Chondrocyte (in vitro differentiated cells): ENCODE measurements around the gene NOD1. TPM values are rescaled to one million over a fixed set of nuclear protein-coding genes. Genes with fewer than 3 reads are reported as not detected.
"Not testable (repeated sequence)": the region's sequence is repeated elsewhere in the genome, so short reads cannot be mapped to it uniquely, and the experiment has no call there.

Experiments used
- DNase-seq: peaks from one replicate; pipeline ENCODE4 v3.0.0; 2021; ENCODE audit warnings: mixed read lengths, low spot score
- H3K27ac Mint-ChIP-seq: one replicate; pipeline ENCODE4 v1.8.0; 2021; ENCODE audit warnings: mild to moderate bottlenecking, moderate library complexity, mixed read lengths; ENCODE audit not compliant: unreplicated experiment
- H3K27me3 Mint-ChIP-seq: 2 replicates; pipeline ENCODE4 v1.8.0; 2021; ENCODE audit warnings: low read depth, mixed read lengths
- H3K36me3 Mint-ChIP-seq: 2 replicates; pipeline ENCODE4 v1.8.0; 2021; ENCODE audit warnings: low read depth, mixed read lengths
- H3K4me1 Mint-ChIP-seq: 2 replicates; pipeline ENCODE4 v1.8.0; 2021; ENCODE audit warnings: low read depth, mild to moderate bottlenecking, mixed read lengths
- H3K4me3 Mint-ChIP-seq: one replicate; pipeline ENCODE4 v1.8.0; 2021; ENCODE audit warnings: mild to moderate bottlenecking, moderate library complexity, mixed read lengths; ENCODE audit not compliant: unreplicated experiment
- H3K9me3 Mint-ChIP-seq: 2 replicates; pipeline ENCODE4 v1.8.0; 2021; ENCODE audit warnings: low read depth, mixed read lengths
- CTCF ChIP-seq: fragments of 200-600 bp; sonication (generic); IDR thresholded peaks from 2 replicates; pipeline ENCODE4 v1.5.0; 2021; ENCODE audit warnings: antibody characterized with exemption, mild to moderate bottlenecking, moderate library complexity
- total RNA-seq: library from RNA; stranded (reverse); gene quantifications from 3 replicates; pipeline ENCODE4 v1.2.1, GENCODE V29; 2021

The NOD1 gene
- total RNA-seq, 1 donor from 2014 or later: 6.6 TPM

GRCh38 chr7:30382607-30383006 lies 96.0 kb downstream of the NOD1 start:
- Mint-ChIP-seq H3K27ac (no peak overlapping the region), H3K9me3 (peaks cover 27% of the 10 kb centered on the region), H3K27me3 (no peaks in the 10 kb centered on the region), H3K36me3 (no peaks in the 10 kb centered on the region), H3K4me1 (peaks cover 4% of the 10 kb centered on the region), H3K4me3 (no peak overlapping the region)
- TF ChIP-seq CTCF: no peak
- DNase-seq: no peak

GRCh38 chr7:30380824-30381223 lies 97.8 kb downstream of the NOD1 start:
- H3K4me1 Mint-ChIP-seq, H3K27me3 Mint-ChIP-seq, DNase-seq, H3K27ac Mint-ChIP-seq, H3K4me3 Mint-ChIP-seq, H3K36me3 Mint-ChIP-seq: not testable (repeated sequence)
- peaks cover 27% of the 10 kb centered on the region for H3K9me3 Mint-ChIP-seq

GRCh38 chr7:30380294-30380693 lies 98.3 kb downstream of the NOD1 start:
- no peak overlapping the region for H3K27ac Mint-ChIP-seq
- H3K36me3 Mint-ChIP-seq: no peaks in the 10 kb centered on the region
- no peak overlapping the region for H3K4me3 Mint-ChIP-seq
- no peak for TF ChIP-seq CTCF
- H3K4me1 Mint-ChIP-seq: peaks cover 7% of the 10 kb centered on the region
- peaks cover 27% of the 10 kb centered on the region for H3K9me3 Mint-ChIP-seq
- H3K27me3 Mint-ChIP-seq: no peaks in the 10 kb centered on the region
- no peak for DNase-seq

- Mint-ChIP-seq H3K4me3 (no peak overlapping the region), H3K9me3 (peaks cover 27% of the 10 kb centered on the region), H3K27me3 (no peaks in the 10 kb centered on the region), H3K36me3 (no peaks in the 10 kb centered on the region), H3K4me1 (peaks cover 7% of the 10 kb centered on the region), H3K27ac (no peak overlapping the region)
- TF ChIP-seq CTCF: no peak
- no peak for DNase-seq
Observed at GRCh38 chr7:30379741-30380140, 98.8 kb downstream of the NOD1 start.

- H3K27ac Mint-ChIP-seq: no peak overlapping the region
- no peak overlapping the region for H3K4me3 Mint-ChIP-seq
- H3K9me3 Mint-ChIP-seq: peaks cover 24% of the 10 kb centered on the region
- H3K36me3 Mint-ChIP-seq: no peaks in the 10 kb centered on the region
- no peak for DNase-seq
- TF ChIP-seq CTCF: no peak
- no peaks in the 10 kb centered on the region for H3K27me3 Mint-ChIP-seq
- peaks cover 7% of the 10 kb centered on the region for H3K4me1 Mint-ChIP-seq
Observed at GRCh38 chr7:30379131-30379530, 99.5 kb downstream of the NOD1 start.

GRCh38 chr7:30378275-30378674 lies 100.3 kb downstream of the NOD1 start:
- no peak overlapping the region for H3K4me3 Mint-ChIP-seq
- peaks cover 7% of the 10 kb centered on the region for H3K4me1 Mint-ChIP-seq
- TF ChIP-seq CTCF: no peak
- no peak for DNase-seq
- no peak overlapping the region for H3K27ac Mint-ChIP-seq
- peaks cover 16% of the 10 kb centered on the region for H3K9me3 Mint-ChIP-seq
- H3K36me3 Mint-ChIP-seq: no peaks in the 10 kb centered on the region
- no peaks in the 10 kb centered on the region for H3K27me3 Mint-ChIP-seq

Other genes starting within 250 kb of the NOD1 start
- 4.8 to 5.3 TPM (median 5.1 TPM) in 3 replicates for gene ZNRF2, start 194.2 kb downstream of the NOD1 start, total RNA-seq
- gene GGCT, start 26.0 kb upstream of the NOD1 start, total RNA-seq: 24.4 to 31.5 TPM (median 25.6 TPM) in 3 replicates
- gene GARS1, start 116.1 kb upstream of the NOD1 start, total RNA-seq: 224 to 583 TPM (median 581 TPM) in 3 replicates
- gene CRHR2, start 203.7 kb upstream of the NOD1 start, total RNA-seq: not detected in 3 replicates